HepG2 (cell line): Measurements from ENCODE around the gene DAD1. TPM values are rescaled to one million over a fixed set of nuclear protein-coding genes. Genes with fewer than 3 reads are reported as not detected.

Source experiments
- CREB3 ChIP-seq: sonication (generic); formaldehyde crosslinking; IDR thresholded peaks from 2 replicates; pipeline ENCODE4 v1.5.0; 2020; ENCODE audit warnings: missing genetic modification reagents
- CREBL2 ChIP-seq: sonication (generic); formaldehyde crosslinking; IDR thresholded peaks from 2 replicates; pipeline ENCODE4 v1.8.1; 2023; ENCODE audit warnings: missing genetic modification reagents, mild to moderate bottlenecking, borderline replicate concordance
- GLI4 ChIP-seq: sonication (generic); formaldehyde crosslinking; IDR thresholded peaks from 2 replicates; pipeline ENCODE4 v1.5.1; 2020; ENCODE audit warnings: missing genetic modification reagents, mild to moderate bottlenecking, moderate library complexity, borderline replicate concordance
- HMGXB4 ChIP-seq, 2 experiments: sonication (generic) in 1 of 2; formaldehyde crosslinking in 1 of 2; IDR thresholded peaks; 2 replicates each; pipeline versions ENCODE4 v1.4.0 to v1.6.1; 2018 to 2020; ENCODE audit warnings: missing genetic modification reagents in 2 of 2, borderline replicate concordance in 1 of 2, low read depth in 1 of 2, mild to moderate bottlenecking in 1 of 2, missing biosample characterization in 1 of 2
- TEAD2 ChIP-seq: sonication (generic); formaldehyde crosslinking; IDR thresholded peaks from 2 replicates; pipeline ENCODE4 v1.9.0; 2021; ENCODE audit warnings: missing genetic modification reagents
- ZBTB4 ChIP-seq: sonication (generic); formaldehyde crosslinking; IDR thresholded peaks from 2 replicates; pipeline ENCODE4 v1.4.0; 2020; ENCODE audit warnings: missing genetic modification reagents, mild to moderate bottlenecking, borderline replicate concordance
- ZBTB49 ChIP-seq: sonication (generic); formaldehyde crosslinking; IDR thresholded peaks from 2 replicates; pipeline ENCODE4 v1.4.0; 2020; ENCODE audit warnings: missing genetic modification reagents, borderline replicate concordance
- ZNF263 ChIP-seq: sonication (generic); formaldehyde crosslinking; IDR thresholded peaks from 2 replicates; pipeline ENCODE4 v1.4.0; 2020; ENCODE audit warnings: missing genetic modification reagents
- ZNF343 ChIP-seq: sonication (generic); formaldehyde crosslinking; IDR thresholded peaks from 2 replicates; pipeline ENCODE4 v1.4.0; 2020; ENCODE audit warnings: mild to moderate bottlenecking, missing genetic modification reagents
- ZNF704 ChIP-seq: sonication (generic); formaldehyde crosslinking; IDR thresholded peaks from 2 replicates; pipeline ENCODE4 v1.8.1; 2023; ENCODE audit warnings: mild to moderate bottlenecking, inconsistent platforms, moderate library complexity, missing genetic modification reagents, borderline replicate concordance
- polyA plus RNA-seq, 8 experiments: library from polyadenylated mRNA; depleted of rRNA in 3 of 8; stranded (reverse) in 7 of 8; unstranded in 1 of 8; fragments of >200 nt; fragmentation: Illumina TruSeq in 4 of 8; extraction: Trizol in 4 of 8; gene quantifications; 2 replicates each; pipeline versions ENCODE4 v1.2.1 to v1.2.3, GENCODE V29; 2011 to 2016; ENCODE audit warnings: low read depth in 4 of 8, missing spikeins in 1 of 8, mixed read lengths in 1 of 8; ENCODE audit not compliant: insufficient read depth in 1 of 8
- total RNA-seq, 5 experiments: library from RNA; depleted of rRNA; stranded (reverse); fragments of >200 nt; fragmentation: Illumina TruSeq; extraction: Trizol; gene quantifications; 2 replicates each; pipeline ENCODE4 v1.2.3, GENCODE V29; 2016; ENCODE audit warnings: low read depth in 1 of 5

DAD1 gene
- total and polyA plus RNA-seq, 2 of the 13 experiments (the other 11 are each of a cell fraction or from before 2014, with no cell fraction given): 558 to 626 TPM

GRCh38 chr14:22598099-22598895 lies 9.3 kb upstream of the DAD1 start, which contains the start of gene ABHD4 (continued):
- TF ChIP-seq ZBTB49 (CRISPR knock-in tag): peak; percentile 20; the same call in 1 of the 2 replicates
- TF ChIP-seq ZNF343 (CRISPR knock-in tag): peak; percentile 28; the same call in 1 of the 2 replicates
- peak; percentile 80 for TF ChIP-seq ZNF704 (CRISPR knock-in tag)
- TF ChIP-seq CREB3: 0 out of 2 replicates have a peak, but pooled peaks have one; percentile 9
- peak; percentile 94 to 96 for TF ChIP-seq HMGXB4 (CRISPR knock-in tag; IDR thresholded peaks at IDR 0.05; ENCODE audit: borderline replicate concordance in 1 of 2, low read depth in 1 of 2)
- peak; percentile 29; the same call in 1 of the 2 replicates for TF ChIP-seq GLI4 (CRISPR knock-in tag)
- 0 out of 2 replicates have a peak, but pooled peaks have one; percentile 67 for TF ChIP-seq CREBL2 (CRISPR knock-in tag)
- peak; percentile 26; the same call in 1 of the 2 replicates for TF ChIP-seq ZBTB4 (CRISPR knock-in tag)
- no peak for TF ChIP-seq TEAD2 (CRISPR knock-in tag)
- peak; percentile 23; the same call in 1 of the 2 replicates for TF ChIP-seq ZNF263 (CRISPR knock-in tag)
